HEK293 (cell line): ENCODE measurements around the gene MT2A.

ENCODE experiments used
- CTCF ChIA-PET: fragments of 350-600 bp; formaldehyde crosslinking; extraction: SDS; loops from one replicate; lab custom pipeline; 2021; ENCODE audit warnings: antibody characterized with exemption; lab: Yijun Ruan, JAX
- POLR2A ChIA-PET: fragments of 300-600 bp; formaldehyde crosslinking; extraction: SDS; loops from one replicate; lab custom pipeline; 2020; ENCODE audit warnings: antibody characterized with exemption, inconsistent platforms; lab: Yijun Ruan, JAX
- H3K27ac ChIP-seq: fragments of 200-500 bp; sonication (Bioruptor generic); 2 replicates; pipeline ENCODE4 v1.5.1; 2014; ENCODE audit warnings: low read depth, low read length, control low read depth, inconsistent platforms; ENCODE audit errors: extremely low read depth
- H3K36me3 ChIP-seq, 2 experiments: fragments of 200-500 bp in 1 of 2; sonication (Bioruptor generic) in 1 of 2; 1 replicate in 1 of 2; 2 replicates in 1 of 2; pipeline ENCODE4 v1.5.1; 2014 to 2017; ENCODE audit warnings: inconsistent platforms in 2 of 2, low read length in 2 of 2; ENCODE audit not compliant: control insufficient read depth in 2 of 2, insufficient read depth in 1 of 2
- H3K4me1 ChIP-seq: fragments of 200-500 bp; sonication (Bioruptor generic); 2 replicates; pipeline ENCODE4 v1.5.1; 2014; ENCODE audit warnings: mild to moderate bottlenecking, low read length, inconsistent platforms; ENCODE audit not compliant: control insufficient read depth, insufficient read depth
- H3K4me3 ChIP-seq: 2 replicates; pipeline ENCODE4 v1.5.1; 2011; ENCODE audit warnings: low read depth, mild to moderate bottlenecking, control low read depth, low read length, moderate library complexity
- H3K9me3 ChIP-seq: fragments of 200-500 bp; sonication (Bioruptor generic); 2 replicates; pipeline ENCODE4 v1.5.1; 2014; ENCODE audit warnings: low read depth, low read length, inconsistent platforms; ENCODE audit not compliant: control insufficient read depth, insufficient read depth
- EGR2 ChIP-seq: fragments of 450-650 bp; formaldehyde crosslinking; IDR thresholded peaks from 2 replicates; pipeline ENCODE4 v1.5.1; 2016; ENCODE audit warnings: low read depth, missing biosample characterization, missing genetic modification characterization
- KLF10 ChIP-seq: fragments of 450-650 bp; IDR thresholded peaks from 2 replicates; pipeline ENCODE4 v1.5.1; 2018; ENCODE audit warnings: missing biosample characterization, mild to moderate bottlenecking, missing genetic modification characterization
- KLF8 ChIP-seq: fragments of 450-650 bp; formaldehyde crosslinking; IDR thresholded peaks from 2 replicates; pipeline ENCODE4 v1.5.1; 2016; ENCODE audit warnings: missing biosample characterization, missing genetic modification characterization
- SETDB1 ChIP-seq: IDR thresholded peaks from one replicate; pipeline ENCODE4 v1.6.1; 2017; ENCODE audit warnings: mild to moderate bottlenecking, low read length, moderate library complexity, mixed read lengths; ENCODE audit not compliant: insufficient read length
- YY1 ChIP-seq: fragments of 450-650 bp; formaldehyde crosslinking; IDR thresholded peaks from 2 replicates; pipeline ENCODE4 v1.5.1; 2018; ENCODE audit warnings: missing biosample characterization, missing genetic modification characterization
- ZBTB17 ChIP-seq: fragments of 450-650 bp; formaldehyde crosslinking; IDR thresholded peaks from 2 replicates; pipeline ENCODE4 v1.5.1; 2016; ENCODE audit warnings: missing biosample characterization, missing genetic modification characterization
- ZBTB21 ChIP-seq: fragments of 450-650 bp; formaldehyde crosslinking; IDR thresholded peaks from 2 replicates; pipeline ENCODE4 v1.5.1; 2017; ENCODE audit warnings: missing biosample characterization, missing genetic modification characterization
- ZBTB48 ChIP-seq: fragments of 450-650 bp; formaldehyde crosslinking; IDR thresholded peaks from 2 replicates; pipeline ENCODE4 v1.5.1; 2016; ENCODE audit warnings: missing biosample characterization, missing genetic modification characterization
- ZFP3 ChIP-seq: fragments of 450-650 bp; formaldehyde crosslinking; IDR thresholded peaks from 2 replicates; pipeline ENCODE4 v1.5.1; 2016; ENCODE audit warnings: low read depth, missing biosample characterization, missing genetic modification characterization
- ZFP69B ChIP-seq: fragments of 450-650 bp; formaldehyde crosslinking; IDR thresholded peaks from 2 replicates; pipeline ENCODE4 v1.5.1; 2016; ENCODE audit warnings: missing biosample characterization, missing genetic modification characterization
- ZNF121 ChIP-seq: fragments of 450-650 bp; formaldehyde crosslinking; IDR thresholded peaks from 2 replicates; pipeline ENCODE4 v1.5.1; 2016; ENCODE audit warnings: missing biosample characterization, missing genetic modification characterization
- ZNF140 ChIP-seq: fragments of 450-650 bp; formaldehyde crosslinking; IDR thresholded peaks from 2 replicates; pipeline ENCODE4 v1.5.1; 2016; ENCODE audit warnings: missing biosample characterization, missing genetic modification characterization
- ZNF146 ChIP-seq: fragments of 450-650 bp; formaldehyde crosslinking; IDR thresholded peaks from 2 replicates; pipeline ENCODE4 v1.5.1; 2016; ENCODE audit warnings: missing biosample characterization, missing genetic modification characterization
- ZNF239 ChIP-seq: fragments of 450-650 bp; formaldehyde crosslinking; IDR thresholded peaks from 2 replicates; pipeline ENCODE4 v1.5.1; 2016; ENCODE audit warnings: missing biosample characterization, missing genetic modification characterization
- ZNF274 ChIP-seq, 2 experiments: fragments of 200-500 bp in 1 of 2; fragments of 450-650 bp in 1 of 2; sonication (Bioruptor generic) in 1 of 2; formaldehyde crosslinking in 1 of 2; IDR thresholded peaks; 2 replicates each; pipeline versions ENCODE4 v1.5.1 to v1.6.1; 2014 to 2016; ENCODE audit warnings: borderline replicate concordance in 1 of 2, inconsistent platforms in 1 of 2, low read length in 1 of 2, missing biosample characterization in 1 of 2, missing genetic modification characterization in 1 of 2
- ZNF366 ChIP-seq: fragments of 450-650 bp; formaldehyde crosslinking; conservative IDR thresholded peaks from 2 replicates; pipeline ENCODE4 v1.5.1; 2016; ENCODE audit warnings: missing biosample characterization, missing genetic modification characterization
- ZNF473 ChIP-seq: fragments of 450-650 bp; formaldehyde crosslinking; IDR thresholded peaks from 2 replicates; pipeline ENCODE4 v1.5.1; 2017; ENCODE audit warnings: missing biosample characterization, missing genetic modification characterization
- ZNF555 ChIP-seq: fragments of 450-650 bp; formaldehyde crosslinking; conservative IDR thresholded peaks from 2 replicates; pipeline ENCODE4 v1.5.1; 2017; ENCODE audit warnings: missing biosample characterization, mild to moderate bottlenecking, missing genetic modification characterization, inconsistent platforms
- ZNF571 ChIP-seq: fragments of 450-650 bp; formaldehyde crosslinking; IDR thresholded peaks from 2 replicates; pipeline ENCODE4 v1.5.0; 2017; ENCODE audit warnings: missing biosample characterization, missing genetic modification characterization
- ZNF626 ChIP-seq: fragments of 450-650 bp; sonication (Bioruptor Pico); formaldehyde crosslinking; IDR thresholded peaks from 2 replicates; pipeline ENCODE4 v1.5.1; 2018; ENCODE audit warnings: missing biosample characterization, missing genetic modification characterization, inconsistent platforms
- ZNF658 ChIP-seq: fragments of 450-650 bp; formaldehyde crosslinking; IDR thresholded peaks from 2 replicates; pipeline ENCODE4; 2016; ENCODE audit warnings: missing biosample characterization, missing genetic modification characterization
- ZNF660 ChIP-seq: fragments of 450-650 bp; IDR thresholded peaks from 2 replicates; pipeline ENCODE4 v1.5.1; 2018; ENCODE audit warnings: missing biosample characterization, mild to moderate bottlenecking, missing genetic modification characterization
- ZNF664 ChIP-seq: fragments of 450-650 bp; formaldehyde crosslinking; IDR thresholded peaks from 2 replicates; pipeline ENCODE4 v1.5.1; 2016; ENCODE audit warnings: missing biosample characterization, missing genetic modification characterization
- ZNF791 ChIP-seq: fragments of 450-650 bp; formaldehyde crosslinking; IDR thresholded peaks from 2 replicates; pipeline ENCODE4 v1.5.1; 2016; ENCODE audit warnings: missing biosample characterization, missing genetic modification characterization
- ZSCAN30 ChIP-seq: fragments of 450-650 bp; IDR thresholded peaks from 2 replicates; pipeline ENCODE4 v1.5.1; 2018; ENCODE audit warnings: missing biosample characterization, mild to moderate bottlenecking, missing genetic modification characterization, moderate library complexity
- TF ChIP-seq, protein P1 (sequence below): fragments of 450-650 bp; formaldehyde crosslinking; IDR thresholded peaks from 2 replicates; pipeline ENCODE4 v1.5.1; 2017; ENCODE audit warnings: missing biosample characterization, missing genetic modification characterization
- TF ChIP-seq, protein P2 (sequence below): fragments of 450-650 bp; formaldehyde crosslinking; IDR thresholded peaks from 2 replicates; pipeline ENCODE4 v1.5.1; 2016; ENCODE audit warnings: missing biosample characterization, missing genetic modification characterization
- TF ChIP-seq, protein P3 (sequence below): fragments of 450-650 bp; formaldehyde crosslinking; IDR thresholded peaks from 2 replicates; pipeline ENCODE4 v1.5.1; 2016; ENCODE audit warnings: missing biosample characterization, missing genetic modification characterization
- TF ChIP-seq, protein P4 (sequence below): sonication (generic); formaldehyde crosslinking; IDR thresholded peaks from 2 replicates; pipeline ENCODE4 v1.8.1; 2022; ENCODE audit warnings: mild to moderate bottlenecking, moderate library complexity, missing genetic modification reagents

The MT2A gene

DNA sequence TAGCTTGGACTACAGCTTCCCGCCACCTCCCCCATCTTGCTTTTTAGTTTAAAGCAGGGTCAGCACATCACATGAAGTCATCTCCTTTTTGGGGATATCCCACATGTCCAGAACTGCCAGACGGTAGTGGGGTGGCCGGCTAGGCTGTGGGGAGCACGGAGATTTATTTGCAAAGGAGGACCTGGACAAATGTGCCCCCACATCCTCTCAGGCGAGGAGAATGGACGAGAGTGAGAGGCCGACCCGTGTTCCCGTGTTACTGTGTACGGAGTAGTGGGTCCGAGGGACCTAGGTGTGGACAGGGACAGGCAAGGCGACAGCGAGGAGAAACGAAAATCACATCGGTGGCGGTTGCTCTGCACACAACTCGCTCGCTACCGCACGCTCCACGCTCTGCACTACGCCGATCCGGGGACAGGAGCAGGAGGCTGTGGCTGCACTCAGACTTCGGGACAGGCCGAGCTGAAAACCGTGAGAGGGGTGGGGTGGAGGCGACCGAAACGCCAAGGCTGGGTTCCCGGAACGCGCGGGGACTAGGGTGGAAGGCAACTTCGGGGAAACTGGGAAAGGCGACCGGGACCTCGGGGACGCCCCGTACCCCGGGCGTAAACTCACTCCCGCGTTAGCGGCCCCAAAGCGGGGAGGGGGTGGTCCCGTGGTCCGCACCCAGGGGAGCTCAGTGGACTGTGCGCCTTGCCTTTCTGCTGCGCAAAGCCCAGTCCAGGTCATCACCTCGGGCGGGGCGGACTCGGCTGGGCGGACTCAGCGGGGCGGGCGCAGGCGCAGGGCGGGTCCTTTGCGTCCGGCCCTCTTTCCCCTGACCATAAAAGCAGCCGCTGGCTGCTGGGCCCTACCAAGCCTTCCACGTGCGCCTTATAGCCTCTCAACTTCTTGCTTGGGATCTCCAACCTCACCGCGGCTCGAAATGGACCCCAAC, 29.7 kb downstream of the MT2A start, which contains the start of gene MT1A (continued):
- TF ChIP-seq, protein P1, sequence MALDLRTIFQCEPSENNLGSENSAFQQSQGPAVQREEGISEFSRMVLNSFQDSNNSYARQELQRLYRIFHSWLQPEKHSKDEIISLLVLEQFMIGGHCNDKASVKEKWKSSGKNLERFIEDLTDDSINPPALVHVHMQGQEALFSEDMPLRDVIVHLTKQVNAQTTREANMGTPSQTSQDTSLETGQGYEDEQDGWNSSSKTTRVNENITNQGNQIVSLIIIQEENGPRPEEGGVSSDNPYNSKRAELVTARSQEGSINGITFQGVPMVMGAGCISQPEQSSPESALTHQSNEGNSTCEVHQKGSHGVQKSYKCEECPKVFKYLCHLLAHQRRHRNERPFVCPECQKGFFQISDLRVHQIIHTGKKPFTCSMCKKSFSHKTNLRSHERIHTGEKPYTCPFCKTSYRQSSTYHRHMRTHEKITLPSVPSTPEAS (tag by site-specific recombination): no peak
- TF ChIP-seq, protein P2, sequence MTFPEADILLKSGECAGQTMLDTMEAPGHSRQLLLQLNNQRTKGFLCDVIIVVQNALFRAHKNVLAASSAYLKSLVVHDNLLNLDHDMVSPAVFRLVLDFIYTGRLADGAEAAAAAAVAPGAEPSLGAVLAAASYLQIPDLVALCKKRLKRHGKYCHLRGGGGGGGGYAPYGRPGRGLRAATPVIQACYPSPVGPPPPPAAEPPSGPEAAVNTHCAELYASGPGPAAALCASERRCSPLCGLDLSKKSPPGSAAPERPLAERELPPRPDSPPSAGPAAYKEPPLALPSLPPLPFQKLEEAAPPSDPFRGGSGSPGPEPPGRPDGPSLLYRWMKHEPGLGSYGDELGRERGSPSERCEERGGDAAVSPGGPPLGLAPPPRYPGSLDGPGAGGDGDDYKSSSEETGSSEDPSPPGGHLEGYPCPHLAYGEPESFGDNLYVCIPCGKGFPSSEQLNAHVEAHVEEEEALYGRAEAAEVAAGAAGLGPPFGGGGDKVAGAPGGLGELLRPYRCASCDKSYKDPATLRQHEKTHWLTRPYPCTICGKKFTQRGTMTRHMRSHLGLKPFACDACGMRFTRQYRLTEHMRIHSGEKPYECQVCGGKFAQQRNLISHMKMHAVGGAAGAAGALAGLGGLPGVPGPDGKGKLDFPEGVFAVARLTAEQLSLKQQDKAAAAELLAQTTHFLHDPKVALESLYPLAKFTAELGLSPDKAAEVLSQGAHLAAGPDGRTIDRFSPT (tag by site-specific recombination): no peak
- TF ChIP-seq ZBTB21 (tag by site-specific recombination): no peak
- no peak for TF ChIP-seq ZNF664 (tag by site-specific recombination)
- TF ChIP-seq ZNF571 (tag by site-specific recombination): no peak
- TF ChIP-seq ZBTB17 (tag by site-specific recombination): no peak
- no peak for TF ChIP-seq ZNF791 (tag by site-specific recombination)
- TF ChIP-seq KLF8 (tag by site-specific recombination): no peak

DNA sequence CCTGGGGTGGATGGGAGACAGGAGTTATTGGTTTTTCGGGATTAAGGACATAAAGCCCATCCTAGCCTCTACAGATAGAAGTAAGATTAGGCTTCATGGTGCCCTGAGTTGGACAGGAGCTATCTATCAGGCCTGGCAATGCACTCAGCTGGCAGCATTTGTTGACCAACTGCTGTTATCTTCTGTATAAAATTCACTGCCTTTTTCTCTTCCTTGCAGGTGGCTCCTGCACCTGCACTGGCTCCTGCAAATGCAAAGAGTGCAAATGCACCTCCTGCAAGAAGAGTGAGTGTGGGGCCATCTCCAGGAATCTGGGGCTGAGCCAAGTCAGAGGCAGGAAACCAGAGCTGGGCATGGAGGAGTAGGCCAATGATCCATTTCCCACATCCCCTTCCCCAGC, 30.7 kb downstream of the MT2A start:
- Histone ChIP-seq H3K36me3 (no peaks in the 10 kb centered on the region), H3K4me1 (no peaks in the 10 kb centered on the region), H3K9me3 (no peaks in the 10 kb centered on the region), H3K4me3 (no peak overlapping the region), H3K27ac (no peak overlapping the region)
- TF ChIP-seq ZNF626 (tag by site-specific recombination): no peak
- TF ChIP-seq ZNF555 (tag by site-specific recombination): no peak
- TF ChIP-seq ZFP3 (tag by site-specific recombination): no peak
- TF ChIP-seq ZNF140: no peak
- no peak for TF ChIP-seq ZFP69B (tag by site-specific recombination)
- TF ChIP-seq ZNF239 (tag by site-specific recombination): no peak
- TF ChIP-seq ZNF660: no peak
- no peak for TF ChIP-seq YY1 (tag by site-specific recombination)
- TF ChIP-seq SETDB1: no peak
- no peak for TF ChIP-seq ZNF473
- no peak for TF ChIP-seq ZNF146 (tag by site-specific recombination)
- POLR2A ChIA-PET: no interaction called here
- CTCF ChIA-PET: interaction anchor here (0.5 to 0.7 kb wide), 2 partner anchors 12 to 35 kb away, joined by 3 read pairs; no protein-coding TSS in a partner anchor

DNA sequence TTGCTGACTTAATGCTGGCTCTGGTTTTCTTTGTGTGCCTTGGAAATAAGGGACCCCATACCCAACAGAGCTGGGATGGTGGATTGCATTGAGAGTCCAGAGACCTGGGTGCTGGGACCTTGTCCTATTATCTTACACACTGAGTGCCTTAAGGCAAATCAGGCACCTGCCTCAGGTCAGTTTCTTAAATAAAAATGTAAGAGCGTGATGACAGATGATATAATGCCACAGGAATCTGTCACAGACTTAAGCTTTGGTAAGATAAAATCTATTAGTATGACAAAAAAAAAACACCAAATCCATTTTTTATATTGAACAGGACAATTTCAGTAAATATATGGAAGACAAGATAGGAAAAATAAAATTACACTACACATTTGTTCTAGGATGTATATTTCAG, 31.7 kb downstream of the MT2A start:
- no peaks in the 10 kb centered on the region for H3K9me3 ChIP-seq
- H3K4me3 ChIP-seq: no peak overlapping the region
- H3K36me3 ChIP-seq: no peaks in the 10 kb centered on the region
- ChIA-PET CTCF (interaction anchor here (1.1 kb wide), 1 partner anchor 62 kb away, joined by 4 read pairs; no protein-coding TSS in a partner anchor), POLR2A (no interaction called here)
- no peak overlapping the region for H3K27ac ChIP-seq
- no peaks in the 10 kb centered on the region for H3K4me1 ChIP-seq
- TF ChIP-seq KLF10: no peak
- TF ChIP-seq ZNF366 (tag by site-specific recombination): no peak
- no peak for TF ChIP-seq ZSCAN30
- TF ChIP-seq, protein P3, sequence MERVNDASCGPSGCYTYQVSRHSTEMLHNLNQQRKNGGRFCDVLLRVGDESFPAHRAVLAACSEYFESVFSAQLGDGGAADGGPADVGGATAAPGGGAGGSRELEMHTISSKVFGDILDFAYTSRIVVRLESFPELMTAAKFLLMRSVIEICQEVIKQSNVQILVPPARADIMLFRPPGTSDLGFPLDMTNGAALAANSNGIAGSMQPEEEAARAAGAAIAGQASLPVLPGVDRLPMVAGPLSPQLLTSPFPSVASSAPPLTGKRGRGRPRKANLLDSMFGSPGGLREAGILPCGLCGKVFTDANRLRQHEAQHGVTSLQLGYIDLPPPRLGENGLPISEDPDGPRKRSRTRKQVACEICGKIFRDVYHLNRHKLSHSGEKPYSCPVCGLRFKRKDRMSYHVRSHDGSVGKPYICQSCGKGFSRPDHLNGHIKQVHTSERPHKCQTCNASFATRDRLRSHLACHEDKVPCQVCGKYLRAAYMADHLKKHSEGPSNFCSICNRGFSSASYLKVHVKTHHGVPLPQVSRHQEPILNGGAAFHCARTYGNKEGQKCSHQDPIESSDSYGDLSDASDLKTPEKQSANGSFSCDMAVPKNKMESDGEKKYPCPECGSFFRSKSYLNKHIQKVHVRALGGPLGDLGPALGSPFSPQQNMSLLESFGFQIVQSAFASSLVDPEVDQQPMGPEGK: no peak
- no peak for TF ChIP-seq ZNF274 (IDR thresholded peaks at IDR 0.05; ENCODE audit: low read length)
- no peak for TF ChIP-seq ZNF274 (tag by site-specific recombination; IDR thresholded peaks at IDR 0.05; ENCODE audit: borderline replicate concordance)
- TF ChIP-seq ZNF658 (tag by site-specific recombination): no peak
- no peak for TF ChIP-seq ZNF121 (tag by site-specific recombination)
- no peak for TF ChIP-seq ZBTB48 (tag by site-specific recombination)
- no peak for TF ChIP-seq EGR2 (tag by site-specific recombination)
- TF ChIP-seq, protein P4, sequence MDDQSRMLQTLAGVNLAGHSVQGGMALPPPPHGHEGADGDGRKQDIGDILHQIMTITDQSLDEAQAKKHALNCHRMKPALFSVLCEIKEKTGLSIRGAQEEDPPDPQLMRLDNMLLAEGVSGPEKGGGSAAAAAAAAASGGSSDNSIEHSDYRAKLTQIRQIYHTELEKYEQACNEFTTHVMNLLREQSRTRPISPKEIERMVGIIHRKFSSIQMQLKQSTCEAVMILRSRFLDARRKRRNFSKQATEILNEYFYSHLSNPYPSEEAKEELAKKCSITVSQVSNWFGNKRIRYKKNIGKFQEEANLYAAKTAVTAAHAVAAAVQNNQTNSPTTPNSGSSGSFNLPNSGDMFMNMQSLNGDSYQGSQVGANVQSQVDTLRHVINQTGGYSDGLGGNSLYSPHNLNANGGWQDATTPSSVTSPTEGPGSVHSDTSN (CRISPR knock-in tag): no peak
